Stimulated activated CD4-positive, alpha-beta T cell treated with anti-CD3 and anti-CD28 coated beads, Interleukin-15, amount 100 ng/mL, for 48 hours (primary cell): ENCODE results near the gene PHF12.

ENCODE experiments used
- DNase-seq, 2 donors: peaks; one replicate each; pipeline ENCODE4 v3.0.0-alpha.2; 2020; ENCODE audit warnings: low read depth in 2 of 2

Gene PHF12

GRCh38 chr17:28858801-28859355 lies 92.4 kb downstream of the PHF12 start:
- DNase-seq, result no peak

- DNase-seq, result no peak
Measured at GRCh38 chr17:28857905-28858800, 93.2 kb downstream of the PHF12 start.

- no peak for DNase-seq
Measured at GRCh38 chr17:28856028-28856574, 95.2 kb downstream of the PHF12 start.

GRCh38 chr17:28855336-28855679 lies 96.0 kb downstream of the PHF12 start:
- DNase-seq, result no peak
